GM23248 (cell line): ENCODE data around the gene CCNY. TPM values are rescaled to one million over a fixed set of nuclear protein-coding genes. Genes with fewer than 3 reads are reported as not detected.
"Not testable (repeated sequence)": the region's sequence is repeated elsewhere in the genome, so short reads cannot be mapped to it uniquely, and the experiment has no call there.

Experiments
- DNase-seq: peaks from one replicate; pipeline ENCODE4 v3.0.0-alpha.2; 2015
- H2AFZ ChIP-seq: fragments of 200-600 bp; sonication (generic); 2 replicates; pipeline ENCODE4 v1.6.1; 2016; ENCODE audit warnings: antibody characterized with exemption
- H3F3A ChIP-seq: fragments of 200-600 bp; sonication (generic); 2 replicates; pipeline ENCODE4 v1.6.1; 2016; ENCODE audit warnings: mild to moderate bottlenecking, antibody characterized with exemption, mixed run types; ENCODE audit not compliant: insufficient read depth
- H3K27ac ChIP-seq: fragments of 200-600 bp; sonication (generic); 2 replicates; pipeline ENCODE4 v1.5.1; 2016; ENCODE audit warnings: mild to moderate bottlenecking
- H3K27me3 ChIP-seq: fragments of 200-600 bp; sonication (generic); replicated peaks from 2 replicates; pipeline ENCODE4 v1.6.1; 2016; ENCODE audit warnings: mild to moderate bottlenecking; ENCODE audit not compliant: insufficient read depth
- H3K36me3 ChIP-seq: fragments of 200-600 bp; sonication (generic); 2 replicates; pipeline ENCODE4 v1.6.1; 2016; ENCODE audit warnings: low read depth, mild to moderate bottlenecking
- H3K4me1 ChIP-seq: fragments of 200-600 bp; sonication (generic); 2 replicates; pipeline ENCODE4 v1.6.1; 2016; ENCODE audit warnings: mild to moderate bottlenecking; ENCODE audit not compliant: insufficient read depth
- H3K4me2 ChIP-seq: fragments of 200-600 bp; sonication (generic); one replicate; pipeline ENCODE4 v1.6.1; 2016; ENCODE audit warnings: mild to moderate bottlenecking; ENCODE audit not compliant: unreplicated experiment
- H3K4me3 ChIP-seq: fragments of 200-600 bp; sonication (generic); 2 replicates; pipeline ENCODE4 v1.5.1; 2016; ENCODE audit warnings: mild to moderate bottlenecking
- H3K79me2 ChIP-seq: fragments of 200-600 bp; sonication (generic); 2 replicates; pipeline ENCODE4 v1.6.1; 2016; ENCODE audit warnings: mild to moderate bottlenecking; ENCODE audit not compliant: insufficient read depth
- H3K9ac ChIP-seq: fragments of 200-600 bp; sonication (generic); 2 replicates; pipeline ENCODE4 v1.6.1; 2016; ENCODE audit warnings: mild to moderate bottlenecking
- H3K9me2 ChIP-seq: fragments of 200-600 bp; sonication (generic); 2 replicates; pipeline ENCODE4 v1.6.1; 2016; ENCODE audit warnings: mixed run types, mild to moderate bottlenecking, moderate library complexity; ENCODE audit not compliant: insufficient read depth
- H3K9me3 ChIP-seq: fragments of 200-600 bp; sonication (generic); one replicate; pipeline ENCODE4 v1.6.1; 2017; ENCODE audit warnings: low read depth
- H4K20me1 ChIP-seq: fragments of 200-600 bp; sonication (generic); 2 replicates; pipeline ENCODE4 v1.6.0; 2016; ENCODE audit not compliant: insufficient read depth
- EZH2 ChIP-seq: fragments of 200-600 bp; sonication (generic); IDR thresholded peaks from 2 replicates; pipeline ENCODE4 v1.6.1; 2018; ENCODE audit warnings: antibody characterized with exemption, mild to moderate bottlenecking; ENCODE audit not compliant: insufficient read depth, poor library complexity, severe bottlenecking
- EZH2phosphoT487 ChIP-seq: fragments of 200-600 bp; sonication (generic); IDR thresholded peaks from 2 replicates; pipeline ENCODE4 v1.6.1; 2018; ENCODE audit warnings: antibody characterized with exemption, moderate library complexity, mild to moderate bottlenecking, low read depth; ENCODE audit not compliant: insufficient read depth
- WGBS, 2 experiments: methylation state at CpG; one replicate each; pipeline ENCODE4 v1.1.6; 2015 to 2017; ENCODE audit warnings: low lambda C conversion rate in 2 of 2, low coverage in 1 of 2; ENCODE audit errors: missing lambda C conversion rate in 2 of 2; 5-methylcytosine and 5-hydroxymethylcytosine counted together
- in situ Hi-C: fragments of 300-500 bp; cut with MboI; formaldehyde crosslinking; loops from 2 replicates; pipeline ENCODE4 v1.15.0; 2020
- polyA plus RNA-seq: library from polyadenylated mRNA; unstranded; fragments of >200 nt; fragmentation: Nextera tagmentation; extraction: Ambion mirVana; gene quantifications from 2 replicates; pipeline ENCODE4 v1.2.1, GENCODE V29; 2016
- total RNA-seq: library from RNA; depleted of rRNA; stranded (reverse); fragments of >200 nt; shearing (Covaris generic); gene quantifications from 2 replicates; pipeline ENCODE4 v1.2.3, GENCODE V29; 2014

Gene CCNY
- total and polyA plus RNA-seq, 2 experiments from 2014 or later: 12.8 to 70.4 TPM

- Histone ChIP-seq H4K20me1 (no peaks in the 10 kb centered on the region), H3K79me2 (peaks cover 13% of the 10 kb centered on the region; the same call in 1 of the 2 replicates), H3K9me2 (no peaks in the 10 kb centered on the region), H3K27me3 (no peaks in the 10 kb centered on the region), H3K4me1 (no peaks in the 10 kb centered on the region), H3K9ac (no peak overlapping the region), H3K4me3 (no peak overlapping the region), H3K27ac (no peak overlapping the region), H3F3A (no peaks in the 10 kb centered on the region), H3K36me3 (peaks cover 31% of the 10 kb centered on the region), H3K4me2 (no peak overlapping the region), H3K9me3 (no peaks in the 10 kb centered on the region), H2AFZ (no peak overlapping the region)
- DNase-seq: no peak
- 77 to 78% methylated on average over 4 of the region's 4 CpGs for WGBS, 2 experiments
- TF ChIP-seq EZH2phosphoT487: no peak
- no peak for TF ChIP-seq EZH2
- in situ Hi-C loops: no loop called here
Observed at GRCh38 chr10:35533565-35533964, 197.3 kb downstream of the CCNY start.

- H2AFZ ChIP-seq: no peak overlapping the region
- H3K9me2 ChIP-seq: no peaks in the 10 kb centered on the region
- no peaks in the 10 kb centered on the region for H3K9me3 ChIP-seq
- no peak overlapping the region for H3K4me3 ChIP-seq
- peaks cover 27% of the 10 kb centered on the region for H3K79me2 ChIP-seq
- no peaks in the 10 kb centered on the region for H3F3A ChIP-seq
- H3K27ac ChIP-seq: no peak overlapping the region
- H3K4me2 ChIP-seq: no peak overlapping the region
- peaks cover 29% of the 10 kb centered on the region for H3K36me3 ChIP-seq
- H3K27me3 ChIP-seq: no peaks in the 10 kb centered on the region
- no peak for TF ChIP-seq EZH2phosphoT487
- no peak for TF ChIP-seq EZH2
- DNase-seq: no peak
- in situ Hi-C loops: no loop called here
- H3K4me1 ChIP-seq: peaks cover under 1% of the 10 kb centered on the region; the same call in 1 of the 2 replicates
- H3K9ac ChIP-seq: no peak overlapping the region
- no peaks in the 10 kb centered on the region for H4K20me1 ChIP-seq
- WGBS, 2 experiments: 98 to 99% methylated on average over 3 of the region's 3 CpGs
Observed at GRCh38 chr10:35535136-35535535, 198.8 kb downstream of the CCNY start.

GRCh38 chr10:35536789-35537188, 200.5 kb downstream of the CCNY start:
- no peaks in the 10 kb centered on the region for H4K20me1 ChIP-seq

GRCh38 chr10:35537925-35538324, 201.6 kb downstream of the CCNY start:
- H3K4me2 ChIP-seq, H3K4me3 ChIP-seq, H3K9me2 ChIP-seq, H3F3A ChIP-seq, H3K9me3 ChIP-seq, H2AFZ ChIP-seq, in situ Hi-C loops, H3K4me1 ChIP-seq, H3K27ac ChIP-seq, H3K9ac ChIP-seq, DNase-seq, H3K27me3 ChIP-seq, H4K20me1 ChIP-seq: not testable (repeated sequence)
- Histone ChIP-seq H3K79me2 (peaks cover 52% of the 10 kb centered on the region), H3K36me3 (peaks cover 23% of the 10 kb centered on the region)
- 95 to 97% methylated on average over 3 of the region's 3 CpGs for WGBS, 2 experiments

More at GRCh38 chr10:35536789-35537188, 200.5 kb downstream of the CCNY start:
- Histone ChIP-seq H3K36me3 (peaks cover 23% of the 10 kb centered on the region), H3K4me1 (peaks cover 8% of the 10 kb centered on the region; the same call in 1 of the 2 replicates), H3K27me3 (no peaks in the 10 kb centered on the region), H3K4me3 (no peak overlapping the region), H3K27ac (no peak overlapping the region), H3K79me2 (peaks cover 42% of the 10 kb centered on the region), H3K4me2 (no peak overlapping the region), H3K9ac (no peak overlapping the region), H3F3A (no peaks in the 10 kb centered on the region), H3K9me3 (no peaks in the 10 kb centered on the region), H2AFZ (no peak overlapping the region), H3K9me2 (no peaks in the 10 kb centered on the region)
- DNase-seq: no peak
- TF ChIP-seq EZH2phosphoT487 (no peak), EZH2 (no peak)
- in situ Hi-C loops: no loop called here
- 99 to 100% methylated on average over 4 of the region's 4 CpGs for WGBS, 2 experiments
